ENCODE results near the gene VAV3.

VAV3 gene

GRCh38 chr1:107803579-107803978, 161.4 kb downstream of the VAV3 start:
- H2BK120ac ChIP-seq (ENCODE audit: low read depth, low read length), result no peak overlapping the region
- H2BK12ac ChIP-seq (ENCODE audit: low read length in 2 of 2), result no peak overlapping the region
- H4K8ac ChIP-seq (ENCODE audit: low read length), result no peak overlapping the region
- H2BK5ac ChIP-seq (ENCODE audit: low read depth, low read length, poor library complexity, severe bottlenecking), result no peak overlapping the region
- H3K4me1 ChIP-seq (ENCODE audit: control insufficient read depth, insufficient read depth, low read depth, low read length), result no peaks in the 10 kb centered on the region
- no peak overlapping the region for H3K27ac ChIP-seq (ENCODE audit: low read length, poor library complexity, severe bottlenecking)
- H3K4ac ChIP-seq (ENCODE audit: low read depth in 1 of 2, low read length in 2 of 2), result no peak overlapping the region
- H3K23ac ChIP-seq (ENCODE audit: low read length in 2 of 2), result no peak overlapping the region
- no peak overlapping the region for H3K18ac ChIP-seq (ENCODE audit: low read depth in 1 of 2, low read length in 2 of 2)
- H2AK5ac ChIP-seq (ENCODE audit: low read length, severe bottlenecking), result no peak overlapping the region
- H3K9ac ChIP-seq (ENCODE audit: low read length), result no peak overlapping the region
- H3K4me2 ChIP-seq (ENCODE audit: low read length, poor library complexity, severe bottlenecking), result no peak overlapping the region
- H3K36me3 ChIP-seq (ENCODE audit: control insufficient read depth in 1 of 2, insufficient read depth in 2 of 2, low read depth in 1 of 2, low read length in 2 of 2), result no peaks in the 10 kb centered on the region
- H3K79me1 ChIP-seq (replicated peaks; ENCODE audit: low read length, poor library complexity, severe bottlenecking), result no peaks in the 10 kb centered on the region
- H3K9me3 ChIP-seq (ENCODE audit: control insufficient read depth, low read length), result peaks cover 6% of the 10 kb centered on the region
- no peaks in the 10 kb centered on the region for H3K27me3 ChIP-seq (ENCODE audit: control insufficient read depth in 1 of 2, insufficient read depth in 1 of 2, low read length in 2 of 2)
- no peak overlapping the region for H3K4me3 ChIP-seq (ENCODE audit: insufficient read depth in 1 of 2, low read depth in 1 of 2, low read length in 2 of 2)
- no peak overlapping the region for H4K91ac ChIP-seq (ENCODE audit: low read length)
- no peak for DNase-seq
- WGBS, result 80% methylated on average over 1 of the region's 1 CpG
- no peak overlapping the region for H3K14ac ChIP-seq (ENCODE audit: low read length in 2 of 2)
- H2AFZ ChIP-seq (ENCODE audit: low read depth, low read length), result no peak overlapping the region
- H2BK15ac ChIP-seq (ENCODE audit: low read depth, poor library complexity, severe bottlenecking), result no peak overlapping the region

- no peak overlapping the region for H2AFZ ChIP-seq (ENCODE audit: low read depth, low read length)
- WGBS, result 91% methylated on average over 1 of the region's 1 CpG
Observed at GRCh38 chr1:107802654-107803053, 162.3 kb downstream of the VAV3 start.

GRCh38 chr1:107795994-107796393, 169.0 kb downstream of the VAV3 start:
- Histone ChIP-seq H4K8ac (ENCODE audit: low read length) (no peak overlapping the region), H3K18ac (ENCODE audit: low read depth in 1 of 2, low read length in 2 of 2) (no peak overlapping the region)

More at GRCh38 chr1:107802654-107803053, 162.3 kb downstream of the VAV3 start:
- Histone ChIP-seq H2AK5ac (ENCODE audit: low read length, severe bottlenecking) (no peak overlapping the region), H3K23ac (ENCODE audit: low read length in 2 of 2) (no peak overlapping the region), H3K18ac (ENCODE audit: low read depth in 1 of 2, low read length in 2 of 2) (no peak overlapping the region), H2BK15ac (ENCODE audit: low read depth, poor library complexity, severe bottlenecking) (no peak overlapping the region), H2BK12ac (ENCODE audit: low read length in 2 of 2) (no peak overlapping the region), H2BK120ac (ENCODE audit: low read depth, low read length) (no peak overlapping the region), H3K27me3 (ENCODE audit: control insufficient read depth in 1 of 2, insufficient read depth in 1 of 2, low read length in 2 of 2) (no peaks in the 10 kb centered on the region), H3K27ac (ENCODE audit: low read length, poor library complexity, severe bottlenecking) (no peak overlapping the region), H2BK5ac (ENCODE audit: low read depth, low read length, poor library complexity, severe bottlenecking) (no peak overlapping the region), H3K36me3 (ENCODE audit: control insufficient read depth in 1 of 2, insufficient read depth in 2 of 2, low read depth in 1 of 2, low read length in 2 of 2) (no peaks in the 10 kb centered on the region), H3K4me2 (ENCODE audit: low read length, poor library complexity, severe bottlenecking) (no peak overlapping the region), H3K9me3 (ENCODE audit: control insufficient read depth, low read length) (peaks cover 6% of the 10 kb centered on the region), H3K79me1 (replicated peaks; ENCODE audit: low read length, poor library complexity, severe bottlenecking) (no peaks in the 10 kb centered on the region), H3K4ac (ENCODE audit: low read depth in 1 of 2, low read length in 2 of 2) (no peak overlapping the region), H4K91ac (ENCODE audit: low read length) (no peak overlapping the region), H3K4me3 (ENCODE audit: insufficient read depth in 1 of 2, low read depth in 1 of 2, low read length in 2 of 2) (no peak overlapping the region), H3K14ac (ENCODE audit: low read length in 2 of 2) (no peak overlapping the region), H3K9ac (ENCODE audit: low read length) (no peak overlapping the region), H4K8ac (ENCODE audit: low read length) (no peak overlapping the region), H3K4me1 (ENCODE audit: control insufficient read depth, insufficient read depth, low read depth, low read length) (no peaks in the 10 kb centered on the region)
- DNase-seq, result no peak

GRCh38 chr1:107795441-107795840, 169.5 kb downstream of the VAV3 start:
- Histone ChIP-seq H2BK12ac (ENCODE audit: low read length in 2 of 2) (no peak overlapping the region), H3K27ac (ENCODE audit: low read length, poor library complexity, severe bottlenecking) (no peak overlapping the region), H4K8ac (ENCODE audit: low read length) (no peak overlapping the region), H2BK120ac (ENCODE audit: low read depth, low read length) (no peak overlapping the region), H3K9ac (ENCODE audit: low read length) (no peak overlapping the region), H3K14ac (ENCODE audit: low read length in 2 of 2) (no peak overlapping the region), H2BK5ac (ENCODE audit: low read depth, low read length, poor library complexity, severe bottlenecking) (no peak overlapping the region), H3K36me3 (ENCODE audit: control insufficient read depth in 1 of 2, insufficient read depth in 2 of 2, low read depth in 1 of 2, low read length in 2 of 2) (no peaks in the 10 kb centered on the region), H3K18ac (ENCODE audit: low read depth in 1 of 2, low read length in 2 of 2) (no peak overlapping the region), H2AFZ (ENCODE audit: low read depth, low read length) (no peak overlapping the region), H2BK15ac (ENCODE audit: low read depth, poor library complexity, severe bottlenecking) (no peak overlapping the region), H3K9me3 (ENCODE audit: control insufficient read depth, low read length) (no peaks in the 10 kb centered on the region), H4K91ac (ENCODE audit: low read length) (no peak overlapping the region), H3K27me3 (ENCODE audit: control insufficient read depth in 1 of 2, insufficient read depth in 1 of 2, low read length in 2 of 2) (no peaks in the 10 kb centered on the region), H3K79me1 (replicated peaks; ENCODE audit: low read length, poor library complexity, severe bottlenecking) (no peaks in the 10 kb centered on the region), H3K4ac (ENCODE audit: low read depth in 1 of 2, low read length in 2 of 2) (no peak overlapping the region), H3K4me2 (ENCODE audit: low read length, poor library complexity, severe bottlenecking) (no peak overlapping the region), H3K4me1 (ENCODE audit: control insufficient read depth, insufficient read depth, low read depth, low read length) (no peaks in the 10 kb centered on the region), H3K23ac (ENCODE audit: low read length in 2 of 2) (no peak overlapping the region), H2AK5ac (ENCODE audit: low read length, severe bottlenecking) (no peak overlapping the region), H3K4me3 (ENCODE audit: insufficient read depth in 1 of 2, low read depth in 1 of 2, low read length in 2 of 2) (no peak overlapping the region)
- no CpG with 5 or more reads among the region's 1 CpG for WGBS
- no peak for DNase-seq

More at GRCh38 chr1:107795994-107796393, 169.0 kb downstream of the VAV3 start:
- Histone ChIP-seq H2BK12ac (ENCODE audit: low read length in 2 of 2) (no peak overlapping the region), H3K27me3 (ENCODE audit: control insufficient read depth in 1 of 2, insufficient read depth in 1 of 2, low read length in 2 of 2) (no peaks in the 10 kb centered on the region), H3K4me2 (ENCODE audit: low read length, poor library complexity, severe bottlenecking) (no peak overlapping the region), H2BK15ac (ENCODE audit: low read depth, poor library complexity, severe bottlenecking) (peak overlapping the region; percentile 23), H2BK120ac (ENCODE audit: low read depth, low read length) (no peak overlapping the region), H3K79me1 (replicated peaks; ENCODE audit: low read length, poor library complexity, severe bottlenecking) (no peaks in the 10 kb centered on the region), H2AK5ac (ENCODE audit: low read length, severe bottlenecking) (no peak overlapping the region), H2BK5ac (ENCODE audit: low read depth, low read length, poor library complexity, severe bottlenecking) (no peak overlapping the region), H3K14ac (ENCODE audit: low read length in 2 of 2) (no peak overlapping the region), H3K9me3 (ENCODE audit: control insufficient read depth, low read length) (peaks cover 2% of the 10 kb centered on the region), H2AFZ (ENCODE audit: low read depth, low read length) (no peak overlapping the region), H3K36me3 (ENCODE audit: control insufficient read depth in 1 of 2, insufficient read depth in 2 of 2, low read depth in 1 of 2, low read length in 2 of 2) (no peaks in the 10 kb centered on the region), H3K4me3 (ENCODE audit: insufficient read depth in 1 of 2, low read depth in 1 of 2, low read length in 2 of 2) (no peak overlapping the region), H3K4ac (ENCODE audit: low read depth in 1 of 2, low read length in 2 of 2) (no peak overlapping the region), H4K91ac (ENCODE audit: low read length) (no peak overlapping the region), H3K23ac (ENCODE audit: low read length in 2 of 2) (no peak overlapping the region), H3K9ac (ENCODE audit: low read length) (no peak overlapping the region), H3K4me1 (ENCODE audit: control insufficient read depth, insufficient read depth, low read depth, low read length) (no peaks in the 10 kb centered on the region), H3K27ac (ENCODE audit: low read length, poor library complexity, severe bottlenecking) (no peak overlapping the region)
- DNase-seq, result no peak
- 100% methylated on average over 1 of the region's 2 CpGs for WGBS

Measured in mesenchymal stem cell (in vitro differentiated cells and primary cell).